ENCODE results near the gene LRP5. TPM values are rescaled to one million over a fixed set of nuclear protein-coding genes. Genes with fewer than 3 reads are reported as not detected.
"Not testable (repeated sequence)": the region's sequence is repeated elsewhere in the genome, so short reads cannot be mapped to it uniquely, and the experiment has no call there.

The LRP5 gene
- polyA plus RNA-seq, 4 donors, result 39.4 to 58.3 (median 44.3) TPM

DNA sequence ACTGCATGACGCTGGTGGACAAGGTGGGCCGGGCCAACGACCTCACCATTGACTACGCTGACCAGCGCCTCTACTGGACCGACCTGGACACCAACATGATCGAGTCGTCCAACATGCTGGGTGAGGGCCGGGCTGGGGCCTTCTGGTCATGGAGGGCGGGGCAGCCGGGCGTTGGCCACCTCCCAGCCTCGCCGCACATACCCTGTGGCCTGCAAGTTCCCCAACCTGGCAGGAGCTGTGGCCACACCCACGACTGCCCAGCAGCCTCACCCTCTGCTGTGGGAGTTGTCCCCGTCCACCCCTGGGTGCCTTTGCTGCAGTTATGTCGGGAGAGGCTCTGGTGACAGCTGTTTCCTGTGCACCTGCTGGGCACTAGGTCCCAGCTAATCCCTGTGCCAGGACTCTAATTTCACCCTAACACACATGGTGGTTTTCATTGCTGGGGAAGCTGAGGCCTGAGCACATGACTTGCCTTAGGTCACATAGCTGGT is 99.2 kb downstream of the LRP5 start:
- DNase-seq (ENCODE audit: low read depth in 4 of 4, low spot score in 3 of 4), result no peak

DNA sequence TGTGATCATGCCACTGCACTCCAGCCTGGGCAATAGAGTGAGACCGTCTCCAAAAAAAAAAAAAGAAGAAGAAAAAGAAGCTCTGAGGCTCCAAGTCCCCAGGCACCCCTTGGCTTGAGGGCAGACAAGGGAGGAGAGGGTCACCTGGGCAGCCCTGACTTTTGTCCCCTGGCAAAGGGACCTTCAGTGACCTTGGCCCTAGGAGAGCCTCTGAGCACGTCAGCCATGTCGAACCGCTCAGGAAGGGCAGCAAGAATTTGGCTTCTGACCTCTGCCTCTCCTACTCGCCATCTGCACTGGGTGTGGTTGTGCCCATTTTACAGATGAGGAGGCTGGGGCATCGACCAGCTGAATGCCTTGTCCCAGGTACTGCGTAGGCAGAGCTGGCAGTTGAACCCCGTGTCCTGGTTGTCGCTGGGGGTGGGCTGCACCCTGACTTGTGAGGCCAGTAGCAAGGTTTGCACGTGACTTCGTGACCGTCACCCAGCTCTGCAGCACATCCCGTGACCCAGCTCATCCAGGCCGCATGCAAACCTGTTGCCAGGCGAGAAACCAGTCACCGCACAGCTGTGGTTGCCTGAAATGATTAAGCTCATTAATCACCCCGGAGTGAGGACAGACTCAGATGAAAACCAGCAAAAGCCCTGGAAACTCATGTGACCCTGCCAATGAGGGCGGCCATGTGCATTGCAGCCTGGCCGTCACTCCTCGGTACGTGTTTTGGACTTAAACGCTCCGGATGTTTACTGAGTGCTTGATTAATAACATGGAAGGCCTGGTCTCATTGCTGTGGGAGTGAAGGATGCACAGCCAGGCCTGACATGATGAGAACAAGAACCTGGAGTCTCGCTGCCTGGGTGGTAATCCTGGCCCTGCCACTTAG is 100.4 kb downstream of the LRP5 start:
- peak in 1 of 4 donors; percentile 18 for DNase-seq (ENCODE audit: low read depth in 4 of 4, low spot score in 3 of 4)

DNA sequence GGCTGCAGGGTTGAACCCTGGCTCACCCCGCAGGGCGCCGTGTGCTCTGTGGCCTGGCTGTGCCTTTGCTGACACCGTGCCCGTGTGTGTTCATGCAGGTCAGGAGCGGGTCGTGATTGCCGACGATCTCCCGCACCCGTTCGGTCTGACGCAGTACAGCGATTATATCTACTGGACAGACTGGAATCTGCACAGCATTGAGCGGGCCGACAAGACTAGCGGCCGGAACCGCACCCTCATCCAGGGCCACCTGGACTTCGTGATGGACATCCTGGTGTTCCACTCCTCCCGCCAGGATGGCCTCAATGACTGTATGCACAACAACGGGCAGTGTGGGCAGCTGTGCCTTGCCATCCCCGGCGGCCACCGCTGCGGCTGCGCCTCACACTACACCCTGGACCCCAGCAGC is 101.2 kb downstream of the LRP5 start:
- no peak for DNase-seq (ENCODE audit: low read depth in 4 of 4, low spot score in 3 of 4)

DNA sequence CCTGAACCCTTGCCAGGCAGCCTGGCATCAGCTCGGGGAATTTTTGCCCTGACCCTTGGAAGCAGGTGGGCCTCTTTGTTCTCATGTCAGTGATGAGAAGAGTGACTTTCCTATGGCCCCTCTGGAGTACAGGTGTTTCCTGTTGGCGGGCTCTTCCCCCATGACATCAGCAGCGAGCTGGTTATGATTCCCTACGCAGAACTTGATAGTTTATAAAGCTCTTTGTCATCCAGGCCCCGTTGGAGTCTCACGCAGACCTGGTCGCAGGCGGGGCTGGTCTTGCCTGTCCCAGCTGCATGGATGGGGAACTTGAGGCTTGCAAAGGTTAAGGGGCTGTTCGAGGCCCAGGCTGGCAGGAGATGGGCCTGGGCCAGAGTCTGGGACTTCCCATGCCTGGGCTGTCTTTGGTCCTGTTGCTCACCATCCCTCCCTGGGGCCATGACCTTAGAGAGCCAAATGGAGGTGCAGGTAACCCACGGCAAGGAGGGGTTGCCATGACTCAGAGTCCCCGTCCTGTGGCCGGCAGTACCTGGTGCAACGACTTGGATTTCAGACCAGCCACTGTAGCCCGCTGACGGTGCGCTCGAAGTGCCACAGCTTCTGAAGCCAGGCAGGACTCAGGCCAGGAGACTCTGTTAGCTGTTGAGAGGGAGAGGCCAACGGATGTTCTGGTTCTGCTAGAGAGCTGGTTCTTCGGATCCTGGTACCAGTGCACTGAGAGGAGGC is 102.3 kb downstream of the LRP5 start:
- DNase-seq (ENCODE audit: low read depth in 4 of 4, low spot score in 3 of 4), result no peak

DNA sequence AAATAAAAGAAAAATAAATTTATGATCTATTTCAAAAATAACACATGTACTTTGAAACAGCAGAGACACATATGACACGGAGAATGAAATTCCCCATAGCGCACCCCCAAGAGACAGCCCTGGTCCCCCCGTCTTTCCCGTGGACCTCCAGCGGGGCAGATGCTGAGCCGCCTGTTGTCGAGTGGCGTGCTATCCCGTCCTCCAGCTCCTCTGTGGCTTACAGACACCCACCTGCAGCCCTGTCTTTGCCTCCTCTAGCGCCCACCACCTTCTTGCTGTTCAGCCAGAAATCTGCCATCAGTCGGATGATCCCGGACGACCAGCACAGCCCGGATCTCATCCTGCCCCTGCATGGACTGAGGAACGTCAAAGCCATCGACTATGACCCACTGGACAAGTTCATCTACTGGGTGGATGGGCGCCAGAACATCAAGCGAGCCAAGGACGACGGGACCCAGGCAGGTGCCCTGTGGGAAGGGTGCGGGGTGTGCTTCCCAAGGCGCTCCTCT is 103.7 kb downstream of the LRP5 start:
- no peak for DNase-seq (ENCODE audit: low read depth in 4 of 4, low spot score in 3 of 4)

DNA sequence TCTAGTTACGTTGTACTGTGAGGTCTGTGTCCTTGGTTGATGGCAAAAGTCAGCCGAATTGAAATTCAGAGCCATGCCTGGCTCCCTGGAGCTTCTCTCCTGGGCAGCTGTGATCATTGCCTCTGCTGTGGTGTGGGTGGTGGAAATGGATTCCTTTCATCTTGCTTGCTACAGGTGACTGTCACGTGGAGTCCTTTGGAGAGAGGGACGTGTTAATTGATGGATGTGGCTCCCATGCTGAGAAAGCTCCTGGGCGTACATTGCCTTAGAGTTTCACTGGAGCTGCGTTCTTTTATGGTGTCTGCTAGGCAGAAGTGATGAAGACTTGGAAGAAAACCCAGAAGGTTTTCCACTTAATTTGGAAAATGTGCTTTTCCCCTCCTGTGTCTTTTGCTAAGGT is 106.3 kb downstream of the LRP5 start:
- no peak for DNase-seq (ENCODE audit: low read depth in 4 of 4, low spot score in 3 of 4)

DNA sequence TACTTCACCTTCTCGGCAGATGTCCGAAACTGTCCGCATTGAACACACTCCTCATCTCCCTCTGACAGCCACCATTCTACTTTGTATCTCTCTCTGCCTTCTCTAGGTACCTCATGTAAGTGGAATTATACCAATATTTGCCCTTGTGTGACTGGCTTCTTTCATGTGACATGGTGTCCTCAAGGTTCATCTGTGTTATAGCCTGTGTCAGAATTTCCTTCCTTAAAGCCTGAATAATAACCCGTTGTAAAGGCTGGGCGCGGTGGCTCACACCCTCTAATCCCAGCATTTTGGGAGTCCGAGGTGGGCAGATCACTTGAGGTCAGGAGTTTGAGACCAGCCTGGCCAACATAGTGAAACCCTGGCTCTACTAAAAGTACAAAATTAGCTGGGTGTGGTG is 107.8 kb downstream of the LRP5 start:
- DNase-seq (ENCODE audit: low read depth in 4 of 4, low spot score in 3 of 4), result no peak

DNA sequence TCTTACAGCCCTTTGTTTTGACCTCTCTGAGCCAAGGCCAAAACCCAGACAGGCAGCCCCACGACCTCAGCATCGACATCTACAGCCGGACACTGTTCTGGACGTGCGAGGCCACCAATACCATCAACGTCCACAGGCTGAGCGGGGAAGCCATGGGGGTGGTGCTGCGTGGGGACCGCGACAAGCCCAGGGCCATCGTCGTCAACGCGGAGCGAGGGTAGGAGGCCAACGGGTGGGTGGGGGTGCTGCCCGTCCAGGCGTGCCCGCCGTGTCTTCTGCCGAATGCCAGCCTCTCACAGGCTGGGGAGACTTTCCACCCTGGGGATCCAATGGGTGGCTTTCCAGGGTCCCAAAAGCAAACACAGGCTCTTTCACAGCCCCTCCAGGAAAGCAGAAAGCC is 111.1 kb downstream of the LRP5 start:
- no peak for DNase-seq (ENCODE audit: low read depth in 4 of 4, low spot score in 3 of 4)

DNA sequence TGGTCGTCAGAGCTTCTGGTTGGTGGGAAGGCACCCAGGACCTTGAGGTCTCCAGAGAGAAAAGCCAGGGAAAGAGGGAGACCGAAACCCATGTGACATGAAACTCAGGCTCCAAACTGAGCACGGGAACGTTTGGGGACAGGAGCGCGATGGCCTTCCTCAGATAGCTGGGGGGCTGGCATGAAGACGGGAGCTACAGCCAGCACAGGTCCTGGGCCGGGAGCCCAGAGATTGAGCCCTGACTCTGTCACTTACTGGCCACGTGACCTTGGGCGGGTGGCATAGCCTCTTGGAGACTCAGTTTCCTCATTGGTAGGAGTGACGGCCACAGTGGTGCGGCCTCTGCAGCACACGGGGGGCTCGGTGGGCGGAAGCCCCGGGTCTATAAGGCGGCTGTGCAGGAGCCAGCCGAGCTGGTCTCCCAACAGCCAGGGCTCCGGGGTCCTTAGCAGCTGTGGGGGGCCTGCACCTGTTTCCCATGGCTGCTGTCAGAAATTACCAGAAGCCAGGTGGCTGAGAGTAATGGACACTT is 111.8 kb downstream of the LRP5 start:
- no peak for DNase-seq (ENCODE audit: low read depth in 4 of 4, low spot score in 3 of 4)

DNA sequence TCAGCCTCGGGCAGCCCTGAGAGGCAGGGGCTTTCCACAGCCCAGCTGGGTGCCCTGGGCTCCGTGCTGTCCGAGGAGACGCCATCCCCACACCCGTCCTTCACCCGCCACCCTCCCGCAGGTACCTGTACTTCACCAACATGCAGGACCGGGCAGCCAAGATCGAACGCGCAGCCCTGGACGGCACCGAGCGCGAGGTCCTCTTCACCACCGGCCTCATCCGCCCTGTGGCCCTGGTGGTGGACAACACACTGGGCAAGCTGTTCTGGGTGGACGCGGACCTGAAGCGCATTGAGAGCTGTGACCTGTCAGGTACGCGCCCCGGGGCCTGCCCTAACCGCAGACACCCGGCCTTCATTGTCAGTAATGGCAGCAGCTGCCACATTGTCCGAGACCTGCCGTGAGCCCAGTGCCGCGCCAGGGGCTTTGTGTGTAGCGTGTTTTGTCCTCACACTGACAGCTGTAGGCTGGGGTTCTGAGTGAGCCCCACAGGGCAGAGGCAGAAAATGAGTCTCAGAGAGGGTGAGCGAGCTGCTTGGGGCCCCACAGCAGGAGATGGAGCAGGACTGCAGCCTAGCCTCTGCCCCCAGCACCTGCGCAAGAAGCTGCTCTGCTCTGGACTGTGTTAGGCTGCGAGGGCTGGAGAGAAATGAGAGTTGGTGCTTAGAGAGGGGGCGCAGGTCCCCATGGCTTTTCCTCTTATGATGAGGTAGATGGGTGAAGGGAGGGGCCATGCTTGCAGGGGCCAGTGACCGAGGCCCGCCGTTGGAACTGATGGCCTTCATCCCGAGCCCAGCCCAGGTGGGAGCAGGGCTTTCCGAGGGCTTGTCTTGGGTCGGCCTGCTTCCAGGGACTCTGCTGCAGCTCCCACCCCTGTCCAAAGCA is 112.8 kb downstream of the LRP5 start:
- no peak for DNase-seq (ENCODE audit: low read depth in 4 of 4, low spot score in 3 of 4)

DNA sequence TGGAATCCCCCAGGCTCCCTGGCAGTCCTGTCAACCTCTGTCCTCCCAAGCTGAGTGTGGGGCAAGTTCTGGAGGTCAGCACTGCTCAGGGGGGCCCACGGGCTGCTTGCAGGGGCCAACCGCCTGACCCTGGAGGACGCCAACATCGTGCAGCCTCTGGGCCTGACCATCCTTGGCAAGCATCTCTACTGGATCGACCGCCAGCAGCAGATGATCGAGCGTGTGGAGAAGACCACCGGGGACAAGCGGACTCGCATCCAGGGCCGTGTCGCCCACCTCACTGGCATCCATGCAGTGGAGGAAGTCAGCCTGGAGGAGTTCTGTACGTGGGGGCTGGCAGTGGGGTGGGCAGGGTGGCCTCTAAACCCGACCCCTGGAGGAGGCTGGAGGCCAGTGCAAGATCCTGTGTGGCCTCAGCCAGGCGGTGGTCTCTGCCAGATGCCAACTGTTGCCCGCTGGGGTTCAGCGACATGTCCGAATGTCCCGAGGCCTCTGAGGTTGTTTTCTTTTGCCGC is 113.5 kb downstream of the LRP5 start:
- no peak for DNase-seq (ENCODE audit: low read depth in 4 of 4, low spot score in 3 of 4)

DNA sequence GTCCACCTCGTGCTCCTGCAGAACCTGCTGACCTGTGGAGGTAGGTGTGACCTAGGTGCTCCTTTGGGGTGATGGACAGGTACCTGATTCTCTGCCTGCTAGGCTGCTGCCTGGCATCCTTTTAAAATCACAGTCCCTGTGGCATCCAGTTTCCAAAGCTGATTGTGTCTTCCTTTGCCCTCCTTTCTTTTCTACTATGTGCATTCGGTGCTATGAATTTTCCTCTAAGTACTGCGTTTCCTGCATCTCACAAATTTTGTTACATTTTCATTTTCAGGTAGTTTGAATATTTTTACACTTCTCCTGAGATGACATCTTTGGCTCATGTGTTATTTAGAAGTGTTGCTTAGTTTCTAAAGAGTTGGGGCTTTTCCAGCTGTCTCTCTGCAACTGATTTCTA is 117.3 kb downstream of the LRP5 start:
- DNase-seq (ENCODE audit: low read depth in 4 of 4, low spot score in 3 of 4), result no peak

DNA sequence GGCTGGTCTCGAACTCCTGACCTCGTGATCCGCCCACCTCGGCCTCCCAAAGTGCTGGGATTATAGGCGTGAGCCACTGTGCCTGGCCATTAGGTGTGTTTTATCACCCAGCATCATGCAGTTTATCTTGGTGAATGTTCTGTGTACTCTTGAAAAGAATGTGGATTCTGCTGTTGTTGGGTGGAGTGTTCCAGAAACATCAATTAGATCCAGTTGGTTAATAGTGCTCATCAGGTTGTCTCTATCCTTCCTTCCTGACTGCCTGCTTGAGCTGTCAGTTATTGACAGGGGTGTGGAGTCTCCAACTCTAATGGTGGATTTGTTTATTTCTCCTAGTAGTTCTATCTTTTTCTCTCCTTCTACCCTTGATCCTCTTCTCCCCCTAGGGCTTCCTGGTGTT is 118.0 kb downstream of the LRP5 start:
- DNase-seq (ENCODE audit: low read depth in 4 of 4, low spot score in 3 of 4), result no peak

DNA sequence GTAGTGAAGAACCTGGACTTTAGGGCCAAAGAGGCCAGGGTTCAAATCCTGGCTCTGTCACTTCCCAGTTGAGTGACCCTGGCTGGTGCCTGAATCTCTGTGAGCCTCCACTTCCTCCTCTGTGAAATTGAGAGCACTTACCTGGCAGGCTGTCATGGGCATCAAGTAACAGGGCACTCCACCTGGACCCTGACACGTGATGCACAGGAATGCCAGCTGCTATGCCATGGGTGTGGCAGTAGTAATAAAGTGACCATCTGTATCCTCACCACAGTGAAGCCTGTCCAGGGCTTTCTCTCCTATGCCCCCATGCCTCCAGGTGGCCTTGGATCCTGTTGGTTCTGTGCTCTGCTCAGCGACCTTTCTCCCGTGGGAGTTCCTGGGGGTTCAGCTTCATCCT is 118.4 kb downstream of the LRP5 start:
- no peak for DNase-seq (ENCODE audit: low read depth in 4 of 4, low spot score in 3 of 4)

DNA sequence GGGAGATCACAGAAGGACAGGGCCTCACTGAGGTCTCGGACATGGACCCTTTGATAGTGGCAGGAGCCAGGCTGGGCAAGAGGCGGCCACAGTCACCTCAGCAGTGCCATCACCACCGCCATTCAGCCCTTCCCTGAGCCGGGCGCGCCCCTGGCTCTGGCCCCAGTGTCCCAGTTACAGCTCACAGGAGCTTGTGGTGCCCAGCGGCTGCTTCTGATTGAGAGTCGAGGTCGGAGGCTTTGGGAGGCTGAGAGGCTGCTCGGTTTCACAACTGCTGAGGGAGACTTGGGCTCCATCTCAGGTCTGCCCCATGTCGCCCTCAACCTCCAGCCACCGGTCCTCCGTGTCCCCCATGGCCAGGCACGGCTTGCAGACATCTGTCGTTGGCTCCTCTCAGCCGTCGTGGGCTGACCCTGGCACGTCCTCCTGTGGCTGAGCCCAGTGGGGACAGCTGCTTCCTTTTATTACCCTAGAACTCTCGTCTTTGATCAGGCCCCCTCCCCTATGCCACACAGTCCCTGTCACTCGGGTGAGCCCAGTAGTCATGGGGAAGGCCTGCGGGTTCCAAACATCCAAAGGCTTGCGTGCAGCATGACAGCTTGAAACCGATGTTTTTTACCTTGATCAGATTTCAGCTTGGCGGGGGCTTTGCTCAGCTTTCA is 119.7 kb downstream of the LRP5 start:
- no peak for DNase-seq (ENCODE audit: low read depth in 4 of 4, low spot score in 3 of 4)

DNA sequence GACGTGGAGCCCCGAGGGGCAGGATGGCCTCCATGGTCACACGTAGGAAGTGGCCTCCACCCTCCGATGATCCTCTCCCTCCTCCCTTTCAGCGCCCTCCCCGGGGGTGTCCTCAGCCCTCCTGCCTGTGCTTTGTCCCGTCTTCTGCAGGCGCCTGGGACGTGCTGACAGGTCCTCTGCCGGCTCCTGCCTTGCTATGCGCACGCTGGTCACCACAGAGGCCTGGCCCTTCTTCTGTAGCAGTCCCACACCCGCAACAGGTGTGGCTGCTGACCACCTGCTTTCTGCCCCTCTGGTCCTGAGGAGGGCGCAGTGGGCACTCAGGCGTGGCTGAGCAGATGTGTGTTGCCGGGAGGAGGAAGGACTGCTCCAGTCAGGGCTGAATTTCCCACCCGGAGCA is 120.5 kb downstream of the LRP5 start:
- DNase-seq (ENCODE audit: low read depth in 4 of 4, low spot score in 3 of 4), result no peak

DNA sequence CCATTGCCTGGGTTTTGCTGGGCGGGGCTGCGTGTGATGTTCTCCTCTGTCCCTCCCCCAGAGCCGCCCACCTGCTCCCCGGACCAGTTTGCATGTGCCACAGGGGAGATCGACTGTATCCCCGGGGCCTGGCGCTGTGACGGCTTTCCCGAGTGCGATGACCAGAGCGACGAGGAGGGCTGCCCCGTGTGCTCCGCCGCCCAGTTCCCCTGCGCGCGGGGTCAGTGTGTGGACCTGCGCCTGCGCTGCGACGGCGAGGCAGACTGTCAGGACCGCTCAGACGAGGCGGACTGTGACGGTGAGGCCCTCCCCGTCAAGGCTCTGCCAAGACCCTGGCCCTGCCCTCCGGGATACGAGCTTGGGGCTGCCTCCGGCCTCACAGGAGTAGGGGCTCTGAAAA is 121.2 kb downstream of the LRP5 start:
- DNase-seq (ENCODE audit: low read depth in 4 of 4, low spot score in 3 of 4), result no peak

DNA sequence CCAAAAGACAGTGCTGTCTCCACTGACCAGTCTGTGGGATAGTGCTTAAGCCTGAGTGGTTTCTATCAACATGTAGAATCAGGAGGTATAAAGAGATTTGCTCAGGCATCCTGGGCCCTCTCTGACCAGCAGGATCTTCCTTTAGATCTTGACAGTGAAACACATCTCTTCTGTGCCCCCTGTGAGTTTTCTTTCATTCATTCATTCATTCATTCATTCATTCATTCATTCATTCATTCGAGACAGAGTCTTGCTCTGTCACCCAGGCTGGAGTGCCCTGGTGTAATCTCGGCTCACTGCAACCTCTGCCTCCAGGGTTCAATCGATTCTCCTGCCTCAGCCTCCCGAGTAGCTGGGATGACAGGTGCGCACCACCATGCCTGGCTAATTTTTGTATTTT is 121.8 kb downstream of the LRP5 start:
- not testable (repeated sequence) for DNase-seq (ENCODE audit: low read depth in 4 of 4, low spot score in 3 of 4)

DNA sequence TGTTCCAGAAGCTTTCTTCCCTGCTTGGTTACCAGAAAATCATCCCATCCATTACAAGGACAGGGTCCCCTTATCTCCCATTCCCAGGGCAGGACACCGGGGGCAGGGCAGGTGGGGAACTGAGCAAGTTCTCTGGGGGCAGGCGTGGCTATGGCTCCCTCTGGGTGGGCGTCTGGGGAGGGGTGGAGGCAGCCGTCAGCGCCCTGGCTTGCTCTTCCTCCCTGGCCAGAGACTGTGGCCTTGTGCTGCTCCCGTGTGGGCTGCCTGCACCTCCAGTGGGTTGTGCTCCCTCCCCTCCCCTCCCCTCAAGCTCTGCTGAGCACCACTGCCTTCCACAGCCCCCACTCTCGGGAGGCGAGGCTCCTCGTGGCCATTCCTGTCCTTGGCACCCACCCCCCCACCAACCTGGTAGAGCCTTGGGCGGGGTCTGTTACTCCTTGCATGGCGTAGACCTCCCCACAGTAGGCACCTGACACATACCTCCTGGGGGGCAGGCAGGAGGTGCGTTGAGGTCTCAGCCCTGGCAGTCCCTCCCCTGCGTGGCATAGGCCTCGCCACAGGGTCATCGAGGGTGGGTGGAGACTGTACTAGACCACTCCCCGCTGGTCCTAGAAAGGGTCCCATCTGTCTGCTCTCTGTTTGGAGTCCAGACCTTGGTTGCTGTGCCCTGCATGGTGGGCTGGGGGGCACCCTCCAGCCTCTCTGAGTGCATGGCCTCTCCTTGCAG is 123.9 kb downstream of the LRP5 start:
- DNase-seq (ENCODE audit: low read depth in 4 of 4, low spot score in 3 of 4), result no peak
